Lung microvascular endothelial cell (primary cell): ENCODE measurements around the gene AMIGO1. TPM values are rescaled to one million over a fixed set of nuclear protein-coding genes. Genes with fewer than 3 reads are reported as not detected.

ENCODE experiments used
- DNase-seq, 2 donors: peaks; one replicate each; pipeline versions ENCODE4 v3.0.0 to v3.0.0-alpha.2; 2010; ENCODE audit warnings: low read depth in 2 of 2
- total RNA-seq: library from RNA; depleted of rRNA; stranded (reverse); fragments of >200 nt; gene quantifications from 2 replicates; pipeline ENCODE4 v1.2.1, GENCODE V29; 2014

The AMIGO1 gene
- total RNA-seq, 1 donor from 2014 or later = 1.4 TPM

DNA sequence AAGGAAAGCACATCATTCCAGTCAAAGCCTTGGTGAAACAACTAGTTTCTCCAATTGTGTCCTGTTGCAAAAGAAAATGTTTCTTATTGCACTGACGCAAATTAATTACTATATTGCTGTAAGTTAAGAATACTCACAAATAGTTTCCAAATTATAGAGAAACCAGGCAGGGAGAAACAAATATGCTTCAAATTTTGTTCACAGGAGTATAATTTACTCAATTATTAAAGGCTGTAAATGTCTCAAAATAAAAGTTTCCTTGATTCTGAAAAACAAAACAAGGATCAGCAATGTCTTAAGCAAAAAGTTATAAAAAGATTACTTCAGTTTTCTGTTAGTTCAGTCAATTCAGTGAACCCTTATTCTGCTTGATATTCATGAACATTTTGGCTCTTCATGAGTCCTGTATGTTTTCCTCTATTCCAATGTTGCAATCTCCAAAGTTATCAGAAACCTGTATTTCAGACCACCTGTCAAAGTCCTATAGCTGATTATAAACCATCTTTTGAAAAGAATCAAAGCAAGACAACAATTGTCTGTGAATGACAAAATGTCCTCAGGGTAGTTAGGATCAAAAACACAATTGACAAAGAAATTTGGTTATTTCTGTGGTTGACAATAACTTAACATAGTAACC lies 54.9 kb downstream of the AMIGO1 start:
- no peak for DNase-seq

Other genes with a start within 250 kb of the AMIGO1 start
- gene PSRC1, start 226.6 kb downstream of the AMIGO1 start, total RNA-seq = 0.79 and 2.8 TPM in 2 replicates
- not detected in 2 replicates for gene MYBPHL, start 202.7 kb downstream of the AMIGO1 start, total RNA-seq
- gene SORT1, start 111.8 kb downstream of the AMIGO1 start, total RNA-seq = 9.5 and 11.6 TPM in 2 replicates
- 33.7 and 42.5 TPM in 2 replicates for gene PSMA5, start 83.3 kb downstream of the AMIGO1 start, total RNA-seq
- gene SYPL2, start 43.2 kb downstream of the AMIGO1 start, total RNA-seq = under 0.01 TPM in 1 of 2 replicates, not detected in the other
- 0.65 and 0.79 TPM in 2 replicates for gene ATXN7L2, start 25.8 kb downstream of the AMIGO1 start, total RNA-seq
- gene CYB561D1, start 15.6 kb downstream of the AMIGO1 start, total RNA-seq = 3.1 and 4.6 TPM in 2 replicates
- gene GPR61, start 30.1 kb upstream of the AMIGO1 start, total RNA-seq = 0.20 and 0.22 TPM in 2 replicates
- 8.7 and 11.8 TPM in 2 replicates for gene GNAI3, start 38.9 kb upstream of the AMIGO1 start, total RNA-seq
- under 0.01 and 0.22 TPM in 2 replicates for gene GNAT2, start 109.9 kb upstream of the AMIGO1 start, total RNA-seq
- gene AMPD2, start 110.1 kb upstream of the AMIGO1 start, total RNA-seq = 25.3 and 26.8 TPM in 2 replicates
- 0.40 and 0.65 TPM in 2 replicates for gene GSTM4, start 146.4 kb upstream of the AMIGO1 start, total RNA-seq
- 0.87 and 1.4 TPM in 2 replicates for gene GSTM2, start 158.3 kb upstream of the AMIGO1 start, total RNA-seq
- gene GSTM1, start 178.1 kb upstream of the AMIGO1 start, total RNA-seq = not detected in 2 replicates
- under 0.01 TPM in 1 of 2 replicates, not detected in the other for gene GSTM5, start 202.5 kb upstream of the AMIGO1 start, total RNA-seq
- 36.3 and 42.9 TPM in 2 replicates for gene GSTM3, start 231.3 kb upstream of the AMIGO1 start, total RNA-seq